H1 (cell line): ENCODE data around the gene CAST. TPM values are rescaled to one million over a fixed set of nuclear protein-coding genes. Genes with fewer than 3 reads are reported as not detected.

Source experiments
- CTCF ChIA-PET: fragments of 300-600 bp; sonication (Branson Sonifier 250); formaldehyde crosslinking; loops from one replicate; lab custom pipeline; 2021; ENCODE audit not compliant: partially characterized antibody; lab: Charles Lee
- POLR2A ChIA-PET: fragments of 300-600 bp; sonication (Branson Sonifier 250); formaldehyde crosslinking; loops from one replicate; lab custom pipeline; 2021; ENCODE audit warnings: inconsistent platforms; ENCODE audit not compliant: partially characterized antibody; lab: Charles Lee
- DNase-seq, 2 experiments: peaks; one replicate each; pipeline versions ENCODE4 v3.0.0 to v3.0.0-alpha.2; 2010 to 2022; ENCODE audit warnings: low spot score in 2 of 2, low read depth in 1 of 2, mixed read lengths in 1 of 2
- FAIRE-seq: peaks from 2 replicates; lab custom pipeline; 2011; peaks lifted over from hg19 to GRCh38; lab: Jason Lieb, UNC
- H2AFZ ChIP-seq: 2 replicates; pipeline ENCODE4 v1.8.1; 2012; ENCODE audit warnings: low read length, inconsistent platforms
- H2AK5ac ChIP-seq: 2 replicates; pipeline ENCODE4 v1.6.1; 2013; ENCODE audit warnings: low read depth, low read length
- H2BK120ac ChIP-seq: replicated peaks from 2 replicates; pipeline ENCODE3; 2013; ENCODE audit warnings: low read depth, low read length, inconsistent platforms
- H2BK12ac ChIP-seq: 2 replicates; pipeline ENCODE4 v1.6.1; 2013; ENCODE audit warnings: low read depth, low read length
- H2BK15ac ChIP-seq: 2 replicates; pipeline ENCODE4 v1.6.1; 2013; ENCODE audit warnings: low read length
- H2BK20ac ChIP-seq: 2 replicates; pipeline ENCODE4 v1.6.1; 2013; ENCODE audit warnings: low read length
- H2BK5ac ChIP-seq: 2 replicates; pipeline ENCODE4 v1.6.1; 2013; ENCODE audit warnings: low read depth, low read length
- H3K14ac ChIP-seq: 2 replicates; pipeline ENCODE4 v1.6.1; 2013; ENCODE audit warnings: inconsistent platforms; ENCODE audit not compliant: insufficient read length
- H3K18ac ChIP-seq: 2 replicates; pipeline ENCODE4 v1.6.1; 2013; ENCODE audit warnings: low read length; ENCODE audit errors: extremely low read depth
- H3K23ac ChIP-seq: 2 replicates; pipeline ENCODE4 v1.6.1; 2013; ENCODE audit warnings: inconsistent platforms; ENCODE audit not compliant: insufficient read length
- H3K23me2 ChIP-seq: 2 replicates; pipeline ENCODE4 v1.6.1; 2013; ENCODE audit warnings: low read depth, low read length
- H3K27ac ChIP-seq: 2 replicates; pipeline ENCODE4 v1.6.1; 2011; ENCODE audit warnings: low read depth, low read length, inconsistent platforms
- H3K27me3 ChIP-seq, 4 experiments: replicated peaks in 1 of 4; 1 replicate in 1 of 4; 2 replicates in 3 of 4; pipeline versions ENCODE4 v1.6.1 to v1.8.1; 2011 to 2013; ENCODE audit warnings: low read length in 3 of 4, mild to moderate bottlenecking in 3 of 4, inconsistent platforms in 2 of 4, mixed read lengths in 2 of 4, moderate library complexity in 1 of 4; ENCODE audit not compliant: control insufficient read depth in 3 of 4, insufficient read depth in 3 of 4; ENCODE audit errors: extremely low read depth in 1 of 4
- H3K36me3 ChIP-seq, 4 experiments: 2 replicates each; pipeline versions ENCODE4 v1.6.1 to v1.8.1; 2011 to 2013; ENCODE audit warnings: mild to moderate bottlenecking in 4 of 4, low read length in 3 of 4, moderate library complexity in 2 of 4, control low read depth in 1 of 4, inconsistent platforms in 1 of 4; ENCODE audit not compliant: insufficient read depth in 4 of 4, control insufficient read depth in 2 of 4
- H3K4ac ChIP-seq: replicated peaks from 2 replicates; pipeline ENCODE3; 2013; ENCODE audit warnings: low read length, low read depth, mixed read lengths, inconsistent platforms; ENCODE audit not compliant: insufficient read length
- H3K4me1 ChIP-seq, 4 experiments: replicated peaks in 1 of 4; 1 replicate in 1 of 4; 2 replicates in 3 of 4; pipeline versions ENCODE4 v1.6.1 to v1.8.1; 2011 to 2013; ENCODE audit warnings: low read length in 3 of 4, inconsistent platforms in 2 of 4, mixed read lengths in 1 of 4; ENCODE audit not compliant: insufficient read depth in 4 of 4, control insufficient read depth in 3 of 4
- H3K4me2 ChIP-seq, 2 experiments: 2 replicates each; pipeline versions ENCODE4 v1.6.1 to v1.8.1; 2011 to 2013; ENCODE audit warnings: low read depth in 2 of 2, low read length in 2 of 2, control low read depth in 1 of 2, inconsistent platforms in 1 of 2, mild to moderate bottlenecking in 1 of 2; ENCODE audit not compliant: insufficient read depth in 1 of 2
- H3K4me3 ChIP-seq, 4 experiments: fragments of 200-600, 300-600 bp in 1 of 4; sonication (generic), shearing (Covaris generic), sonication (Bioruptor Twin) in 1 of 4; 2 replicates each; pipeline versions ENCODE4 v1.5.1 to v1.8.1; 2011 to 2016; ENCODE audit warnings: low read length in 4 of 4, low read depth in 3 of 4, control low read depth in 2 of 4, inconsistent platforms in 2 of 4, mild to moderate bottlenecking in 2 of 4, mixed read lengths in 1 of 4, moderate library complexity in 1 of 4; ENCODE audit not compliant: insufficient read depth in 2 of 4; ENCODE audit errors: extremely low read depth in 1 of 4
- H3K56ac ChIP-seq: replicated peaks from 2 replicates; pipeline ENCODE3; 2013; ENCODE audit warnings: low read depth, mild to moderate bottlenecking, mixed read lengths, low read length, inconsistent platforms; ENCODE audit not compliant: insufficient read length
- H3K79me1 ChIP-seq: 2 replicates; pipeline ENCODE4 v1.6.1; 2013; ENCODE audit warnings: low read depth, low read length, control low read depth
- H3K79me2 ChIP-seq, 2 experiments: 2 replicates each; pipeline versions ENCODE4 v1.6.1 to v1.8.1; 2012 to 2013; ENCODE audit warnings: low read length in 2 of 2, mild to moderate bottlenecking in 2 of 2, inconsistent platforms in 1 of 2; ENCODE audit not compliant: insufficient read depth in 2 of 2, control insufficient read depth in 1 of 2
- H3K9ac ChIP-seq, 4 experiments: replicated peaks in 1 of 4; 1 replicate in 1 of 4; 2 replicates in 3 of 4; pipeline versions ENCODE4 v1.6.1 to v1.8.1; 2011 to 2013; ENCODE audit warnings: low read depth in 3 of 4, low read length in 3 of 4, control low read depth in 2 of 4, mild to moderate bottlenecking in 2 of 4, moderate library complexity in 2 of 4, inconsistent platforms in 1 of 4; ENCODE audit errors: extremely low read depth in 1 of 4
- H3K9me3 ChIP-seq, 2 experiments: 2 replicates each; pipeline versions ENCODE4 v1.6.1 to v1.8.1; 2012 to 2013; ENCODE audit warnings: mild to moderate bottlenecking in 2 of 2, moderate library complexity in 2 of 2, control low read depth in 1 of 2, inconsistent platforms in 1 of 2, low read depth in 1 of 2, low read length in 1 of 2, mixed read lengths in 1 of 2; ENCODE audit not compliant: insufficient read depth in 2 of 2
- H4K20me1 ChIP-seq, 2 experiments: replicated peaks in 1 of 2; 2 replicates each; pipeline versions ENCODE3 to v1.8.1; 2011 to 2013; ENCODE audit warnings: inconsistent platforms in 2 of 2, low read length in 2 of 2, mild to moderate bottlenecking in 1 of 2; ENCODE audit not compliant: insufficient read depth in 2 of 2, control insufficient read depth in 1 of 2
- H4K5ac ChIP-seq: 2 replicates; pipeline ENCODE4 v1.6.1; 2013; ENCODE audit warnings: low read length, low read depth, mixed read lengths, inconsistent platforms; ENCODE audit not compliant: insufficient read length
- H4K8ac ChIP-seq: 2 replicates; pipeline ENCODE4 v1.8.0; 2013; ENCODE audit warnings: mild to moderate bottlenecking, moderate library complexity, low read length, inconsistent platforms; ENCODE audit not compliant: insufficient read depth; ENCODE audit errors: extremely low read depth
- H4K91ac ChIP-seq: replicated peaks from 2 replicates; pipeline ENCODE3; 2013; ENCODE audit warnings: low read length, mixed read lengths, inconsistent platforms; ENCODE audit not compliant: insufficient read length
- CHD2 ChIP-seq: IDR thresholded peaks from 2 replicates; pipeline ENCODE4 v1.6.1; 2012; ENCODE audit warnings: low read length, improper control_type of control experiment
- CREB1 ChIP-seq: IDR thresholded peaks from 2 replicates; pipeline ENCODE4 v1.6.1; 2012; ENCODE audit warnings: inconsistent platforms
- CTBP2 ChIP-seq: IDR thresholded peaks from 2 replicates; pipeline ENCODE4 v1.7.0; 2011; ENCODE audit warnings: borderline replicate concordance, mild to moderate bottlenecking, moderate library complexity, mixed read lengths, low read length; ENCODE audit not compliant: insufficient read depth, insufficient read length
- JUND ChIP-seq: IDR thresholded peaks from 2 replicates; pipeline ENCODE4 v1.6.1; 2011; ENCODE audit warnings: mild to moderate bottlenecking, improper control_type of control experiment, low read length
- KDM1A ChIP-seq: fragments of 200-600, 300-600 bp; sonication (generic); IDR thresholded peaks from 2 replicates; pipeline ENCODE4 v1.7.1; 2016; ENCODE audit warnings: mild to moderate bottlenecking, low read length, borderline replicate concordance
- MAFK ChIP-seq: IDR thresholded peaks from 2 replicates; pipeline ENCODE4 v1.6.1; 2012; ENCODE audit warnings: low read depth, mild to moderate bottlenecking, improper control_type of control experiment, low read length
- POLR2A ChIP-seq, 2 experiments: IDR thresholded peaks; 1 replicate in 1 of 2; 2 replicates in 1 of 2; pipeline ENCODE4 v1.6.1; 2011; ENCODE audit warnings: low read depth in 2 of 2, low read length in 2 of 2, mild to moderate bottlenecking in 2 of 2; ENCODE audit errors: control extremely low read depth in 1 of 2
- POU5F1 ChIP-seq: IDR thresholded peaks from 2 replicates; pipeline ENCODE4 v1.6.1; 2011; ENCODE audit warnings: low read depth, mild to moderate bottlenecking, low read length, moderate library complexity
- RXRA ChIP-seq: IDR thresholded peaks from 2 replicates; pipeline ENCODE4 v1.6.1; 2011; ENCODE audit warnings: low read depth, mild to moderate bottlenecking, low read length, moderate library complexity; ENCODE audit not compliant: insufficient read depth
- SIN3A ChIP-seq, 2 experiments: IDR thresholded peaks in 1 of 2; conservative IDR thresholded peaks in 1 of 2; 2 replicates each; pipeline ENCODE4 v1.6.1; 2011 to 2012; ENCODE audit warnings: low read length in 2 of 2, improper control_type of control experiment in 1 of 2, low read depth in 1 of 2, mild to moderate bottlenecking in 1 of 2
- SP1 ChIP-seq: IDR thresholded peaks from 2 replicates; pipeline ENCODE4 v1.6.1; 2011; ENCODE audit warnings: low read depth, low read length
- TAF7 ChIP-seq: optimal IDR thresholded peaks from 2 replicates; pipeline ENCODE3; 2011; ENCODE audit warnings: low read depth, mild to moderate bottlenecking, inconsistent platforms, low read length, moderate library complexity, borderline replicate concordance
- ZNF274 ChIP-seq: IDR thresholded peaks from 2 replicates; pipeline ENCODE4 v1.7.0; 2012; ENCODE audit warnings: low read length, borderline replicate concordance; ENCODE audit errors: extremely low read depth
- WGBS, 2 experiments: shearing (Covaris generic) in 1 of 2; methylation state at CpG; one replicate each; pipeline versions ENCODE4 v1.1.6 to v1.1.7; 2013 to 2015; ENCODE audit warnings: low lambda C conversion rate in 2 of 2, mixed read lengths in 2 of 2, inconsistent platforms in 1 of 2, low coverage in 1 of 2, missing lambda C conversion rate in 1 of 2; ENCODE audit not compliant: insufficient replicate concordance in 2 of 2, insufficient coverage in 1 of 2, insufficient read length in 1 of 2; ENCODE audit errors: extremely low coverage in 1 of 2, missing lambda C conversion rate in 1 of 2; 5-methylcytosine and 5-hydroxymethylcytosine counted together
- polyA plus RNA-seq, 7 experiments: library from polyadenylated mRNA; depleted of rRNA in 3 of 7; stranded (reverse) in 5 of 7; unstranded in 2 of 7; fragments of >200 nt in 5 of 7; fragments of 200-250 nt in 2 of 7; gene quantifications; 1 replicate in 5 of 7; 2 replicates in 1 of 7; 4 replicates in 1 of 7; pipeline versions ENCODE4 v1.2.1 to v1.2.3, GENCODE V29; 2011 to 2013; ENCODE audit warnings: missing spikeins in 2 of 7, mixed read lengths in 2 of 7
- total RNA-seq: library from RNA; stranded (reverse); fragmentation: NEBNext Ultra II Directional; extraction: Animal tissue kit (Norgen Biotek cat#: 25700); gene quantifications from 2 replicates; pipeline ENCODE4 v1.2.1, GENCODE V29; 2021
- TF ChIP-seq, protein P1 (sequence below): IDR thresholded peaks from 2 replicates; pipeline ENCODE4 v1.6.1; 2011; ENCODE audit warnings: low read length, improper control_type of control experiment

Gene CAST
- total and polyA plus RNA-seq, 2 of the 8 experiments (the other 6 are each of a cell fraction or from before 2014, with no cell fraction given): 9.0 to 48.2 TPM

DNA sequence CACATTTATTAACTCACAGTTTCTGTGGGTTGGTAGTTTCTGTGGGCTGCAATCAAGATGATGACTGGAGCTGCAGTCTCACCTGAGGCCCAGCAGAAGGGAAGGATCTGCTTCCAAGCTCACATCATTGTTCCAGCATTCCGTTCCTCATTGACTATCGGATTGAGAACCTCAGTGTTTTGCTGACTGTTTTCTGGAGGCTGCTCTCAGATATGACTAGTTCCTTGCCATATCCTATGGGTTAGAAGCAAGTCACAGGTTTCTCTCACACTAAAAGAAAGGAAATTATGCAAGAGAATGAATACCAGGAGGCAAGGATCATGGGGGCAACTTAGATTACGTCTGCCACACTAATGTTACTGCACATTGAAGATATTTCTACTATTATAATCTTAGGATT lies 151.9 kb downstream of the CAST start:
- Histone ChIP-seq H3K23me2 (no peaks in the 10 kb centered on the region), H2AK5ac (no peak overlapping the region), H4K91ac (no peak overlapping the region), H3K79me2 (no peaks in the 10 kb centered on the region), H3K36me3 (no peaks in the 10 kb centered on the region), H3K27ac (no peak overlapping the region), H4K8ac (no peak overlapping the region), H3K56ac (no peak overlapping the region), H2BK20ac (no peak overlapping the region), H3K9me3 (no peaks in the 10 kb centered on the region), H3K18ac (no peak overlapping the region), H4K5ac (no peak overlapping the region), H2BK5ac (no peak overlapping the region), H3K14ac (no peak overlapping the region), H3K4me3 (no peak overlapping the region), H2BK12ac (no peak overlapping the region), H3K9ac (no peak overlapping the region), H3K79me1 (no peaks in the 10 kb centered on the region), H2AFZ (no peak overlapping the region), H2BK120ac (no peak overlapping the region), H4K20me1 (no peaks in the 10 kb centered on the region), H3K23ac (no peak overlapping the region), H3K4ac (no peak overlapping the region), H3K4me2 (no peak overlapping the region), H3K27me3 (no peaks in the 10 kb centered on the region), H3K4me1 (peaks cover 0 to 7% (median 2%) of the 10 kb centered on the region in 4 experiments; a peak in 2 of 7 replicates), H2BK15ac (no peak overlapping the region)
- DNase-seq (no peak), FAIRE-seq (no peak)
- 100% methylated on average over 3 of the region's 3 CpGs; no CpG with 5 or more reads in 1 of the 2 experiments for WGBS, 2 experiments
- TF ChIP-seq POU5F1 (no peak), CTBP2 (no peak), JUND (no peak), ZNF274 (no peak), KDM1A (no peak), CREB1 (no peak), SP1 (no peak), SIN3A (conservative IDR thresholded peaks at IDR 0.05 in 1 of 2, IDR thresholded peaks at IDR 0.05 in 1 of 2; ENCODE audit: low read depth in 1 of 2, low read length in 2 of 2) (no peak), TAF7 (no peak), RXRA (no peak), CHD2 (no peak), POLR2A (IDR thresholded peaks at IDR 0.05; ENCODE audit: control extremely low read depth in 1 of 2, low read depth in 2 of 2, low read length in 2 of 2) (no peak), MAFK (no peak)
- TF ChIP-seq, protein P1, sequence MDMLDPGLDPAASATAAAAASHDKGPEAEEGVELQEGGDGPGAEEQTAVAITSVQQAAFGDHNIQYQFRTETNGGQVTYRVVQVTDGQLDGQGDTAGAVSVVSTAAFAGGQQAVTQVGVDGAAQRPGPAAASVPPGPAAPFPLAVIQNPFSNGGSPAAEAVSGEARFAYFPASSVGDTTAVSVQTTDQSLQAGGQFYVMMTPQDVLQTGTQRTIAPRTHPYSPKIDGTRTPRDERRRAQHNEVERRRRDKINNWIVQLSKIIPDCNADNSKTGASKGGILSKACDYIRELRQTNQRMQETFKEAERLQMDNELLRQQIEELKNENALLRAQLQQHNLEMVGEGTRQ: no peak
- ChIA-PET POLR2A (no interaction called here), CTCF (interaction anchor here (0.6 to 1.3 kb wide), 4 partner anchors 8 to 72 kb away, joined by 3 to 4 read pairs (median 3); no protein-coding TSS in a partner anchor)
